ENCODE measurements around the gene TPST2.

TPST2 gene

DNA sequence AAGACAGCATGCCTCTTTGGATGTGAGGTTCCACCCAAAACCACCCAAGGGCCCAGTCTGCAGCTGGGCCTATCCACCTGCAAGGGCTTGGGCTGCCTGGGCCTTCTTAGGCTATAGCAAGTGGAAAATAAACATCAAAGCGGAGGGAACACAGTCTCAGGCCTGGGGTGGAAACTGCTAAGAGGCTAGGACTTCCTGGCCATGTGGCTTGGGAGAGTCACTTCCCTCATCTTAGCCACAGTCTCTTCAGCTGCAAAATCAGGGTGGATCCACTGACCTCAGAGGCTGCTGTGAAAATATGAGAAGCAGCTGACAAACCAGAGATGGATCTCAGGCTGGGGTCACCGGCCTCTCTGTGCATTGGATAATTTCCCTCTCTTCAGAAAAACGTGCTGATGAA, 47.1 kb downstream of the TPST2 start:
- Histone ChIP-seq H3K79me1 (ENCODE audit: low read length) (no peaks in the 10 kb centered on the region), H3K27me3 (ENCODE audit: insufficient read depth, low read length) (no peaks in the 10 kb centered on the region), H3K4me2 (ENCODE audit: low read length) (no peak overlapping the region), H2AK5ac (ENCODE audit: low read length) (no peak overlapping the region), H3K18ac (ENCODE audit: low read length) (no peak overlapping the region), H3K9me3 (ENCODE audit: insufficient read depth, low read depth, low read length) (peaks cover 2% of the 10 kb centered on the region), H3K4me3 (ENCODE audit: low read depth, low read length) (no peak overlapping the region), H3K4me1 (ENCODE audit: control insufficient read depth in 1 of 2, insufficient read depth in 2 of 2, low read length in 2 of 2) (no peaks in the 10 kb centered on the region), H2AFZ (ENCODE audit: insufficient read depth, low read length, poor library complexity) (no peak overlapping the region), H3K79me2 (ENCODE audit: control insufficient read depth, insufficient read depth, low read length, poor library complexity) (no peaks in the 10 kb centered on the region), H3K14ac (ENCODE audit: low read length) (no peak overlapping the region), H4K12ac (ENCODE audit: low read depth, low read length) (no peak overlapping the region), H4K91ac (ENCODE audit: low read depth, low read length) (no peak overlapping the region), H4K8ac (ENCODE audit: low read depth, low read length) (no peak overlapping the region), H3K4ac (ENCODE audit: low read depth, low read length) (no peak overlapping the region), H3K23ac (ENCODE audit: low read length) (no peak overlapping the region), H2BK5ac (ENCODE audit: low read depth, low read length, poor library complexity) (no peak overlapping the region), H2BK12ac (ENCODE audit: low read length) (no peak overlapping the region), H3K36me3 (ENCODE audit: control insufficient read depth in 1 of 2, insufficient read depth in 2 of 2, low read length in 2 of 2) (peaks cover 26 to 29% of the 10 kb centered on the region in 2 experiments), H2BK120ac (ENCODE audit: insufficient read depth, low read length, poor library complexity) (no peak overlapping the region), H3K9ac (ENCODE audit: low read length) (no peak overlapping the region), H3K27ac (ENCODE audit: low read depth, low read length) (no peak overlapping the region)
- no CpG with 5 or more reads among the region's 3 CpGs for WGBS (ENCODE audit: extremely low coverage, insufficient coverage, insufficient read length)
- no peak for DNase-seq

DNA sequence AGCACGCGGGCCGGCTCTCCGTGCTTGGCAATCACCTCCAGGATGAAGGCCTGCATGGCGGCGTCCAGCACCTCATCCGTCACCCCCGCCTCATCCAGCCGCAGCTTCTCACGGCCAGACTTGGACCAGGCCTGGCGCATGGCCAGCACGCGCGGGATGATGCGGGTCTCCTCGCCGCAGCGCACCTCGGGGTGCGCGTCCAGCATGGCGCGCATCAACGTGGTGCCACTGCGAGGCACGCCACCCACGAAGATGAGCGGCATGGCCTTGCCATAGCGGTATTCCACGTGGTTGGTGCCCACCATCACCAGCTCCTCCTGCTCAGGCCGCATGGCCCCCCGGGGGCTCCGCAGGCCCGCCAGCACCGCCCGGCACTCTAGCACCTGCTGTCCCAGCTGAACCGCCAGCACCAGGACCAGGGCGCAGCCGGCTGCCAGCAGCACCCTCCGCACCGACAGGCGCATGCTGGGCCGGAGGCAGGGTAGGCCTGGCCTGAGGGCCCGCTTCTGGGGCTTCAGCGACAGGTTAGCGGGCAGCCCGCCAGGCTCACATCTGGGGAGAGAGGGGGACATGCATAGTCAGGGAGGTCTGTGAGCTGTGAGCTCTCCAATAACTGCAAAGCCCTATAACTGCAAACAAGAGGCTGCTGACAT, 48.6 kb downstream of the TPST2 start:
- no peak for DNase-seq
- peaks cover 2% of the 10 kb centered on the region for H3K9me3 ChIP-seq (ENCODE audit: insufficient read depth, low read depth, low read length)

DNA sequence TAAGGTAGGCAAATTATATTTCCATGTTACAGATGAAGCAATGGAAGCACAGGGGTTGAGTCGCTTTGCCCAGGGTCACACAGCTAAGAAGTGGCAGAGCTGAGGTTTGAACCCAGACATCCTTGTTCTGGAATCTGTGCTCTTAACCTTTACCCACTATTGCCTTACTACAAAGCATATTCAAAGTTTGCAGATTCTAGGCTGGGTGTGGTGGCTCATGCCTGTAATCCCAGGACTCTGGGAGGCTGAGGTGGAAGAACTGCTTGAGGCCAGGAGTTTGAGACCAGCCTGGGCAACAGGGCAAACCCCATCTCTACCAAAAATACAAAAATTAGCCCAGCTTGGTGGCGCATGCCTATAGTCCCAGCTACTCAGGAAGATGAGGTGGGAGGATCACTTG, 49.8 kb downstream of the TPST2 start:
- Histone ChIP-seq H2AFZ (ENCODE audit: insufficient read depth, low read length, poor library complexity) (no peak overlapping the region), H3K79me1 (ENCODE audit: low read length) (no peaks in the 10 kb centered on the region), H3K4me2 (ENCODE audit: low read length) (no peak overlapping the region), H3K4me1 (ENCODE audit: control insufficient read depth in 1 of 2, insufficient read depth in 2 of 2, low read length in 2 of 2) (no peaks in the 10 kb centered on the region), H3K79me2 (ENCODE audit: control insufficient read depth, insufficient read depth, low read length, poor library complexity) (no peaks in the 10 kb centered on the region), H3K36me3 (ENCODE audit: control insufficient read depth in 1 of 2, insufficient read depth in 2 of 2, low read length in 2 of 2) (peaks cover 29 to 36% of the 10 kb centered on the region in 2 experiments), H2BK120ac (ENCODE audit: insufficient read depth, low read length, poor library complexity) (no peak overlapping the region), H4K12ac (ENCODE audit: low read depth, low read length) (no peak overlapping the region), H3K4ac (ENCODE audit: low read depth, low read length) (no peak overlapping the region), H3K9ac (ENCODE audit: low read length) (no peak overlapping the region), H2BK5ac (ENCODE audit: low read depth, low read length, poor library complexity) (no peak overlapping the region), H2BK12ac (ENCODE audit: low read length) (no peak overlapping the region), H2AK5ac (ENCODE audit: low read length) (no peak overlapping the region), H3K4me3 (ENCODE audit: low read depth, low read length) (no peak overlapping the region), H3K27ac (ENCODE audit: low read depth, low read length) (no peak overlapping the region), H4K91ac (ENCODE audit: low read depth, low read length) (no peak overlapping the region), H3K9me3 (ENCODE audit: insufficient read depth, low read depth, low read length) (peaks cover 2% of the 10 kb centered on the region), H3K27me3 (ENCODE audit: insufficient read depth, low read length) (no peaks in the 10 kb centered on the region), H3K23ac (ENCODE audit: low read length) (no peak overlapping the region), H4K8ac (ENCODE audit: low read depth, low read length) (no peak overlapping the region), H3K18ac (ENCODE audit: low read length) (no peak overlapping the region), H3K14ac (ENCODE audit: low read length) (no peak overlapping the region)
- no CpG with 5 or more reads among the region's 2 CpGs for WGBS (ENCODE audit: extremely low coverage, insufficient coverage, insufficient read length)
- DNase-seq, result no peak

More for the DNA sequence above, 48.6 kb downstream of the TPST2 start:
- no peak overlapping the region for H3K23ac ChIP-seq (ENCODE audit: low read length)
- no peak overlapping the region for H4K91ac ChIP-seq (ENCODE audit: low read depth, low read length)
- no peaks in the 10 kb centered on the region for H3K4me1 ChIP-seq (ENCODE audit: control insufficient read depth in 1 of 2, insufficient read depth in 2 of 2, low read length in 2 of 2)
- H3K36me3 ChIP-seq (ENCODE audit: control insufficient read depth in 1 of 2, insufficient read depth in 2 of 2, low read length in 2 of 2), result peaks cover 27 to 29% of the 10 kb centered on the region in 2 experiments
- H3K9ac ChIP-seq (ENCODE audit: low read length), result no peak overlapping the region
- H2BK5ac ChIP-seq (ENCODE audit: low read depth, low read length, poor library complexity), result no peak overlapping the region
- no peak overlapping the region for H2BK120ac ChIP-seq (ENCODE audit: insufficient read depth, low read length, poor library complexity)
- no peak overlapping the region for H3K14ac ChIP-seq (ENCODE audit: low read length)
- no peak overlapping the region for H2BK12ac ChIP-seq (ENCODE audit: low read length)
- no peaks in the 10 kb centered on the region for H3K79me2 ChIP-seq (ENCODE audit: control insufficient read depth, insufficient read depth, low read length, poor library complexity)
- no peak overlapping the region for H3K27ac ChIP-seq (ENCODE audit: low read depth, low read length)
- no peak overlapping the region for H4K12ac ChIP-seq (ENCODE audit: low read depth, low read length)
- H3K4me2 ChIP-seq (ENCODE audit: low read length), result no peak overlapping the region
- no CpG with 5 or more reads among the region's 47 CpGs for WGBS (ENCODE audit: extremely low coverage, insufficient coverage, insufficient read length)
- peak overlapping the region; percentile 64 for H3K4me3 ChIP-seq (ENCODE audit: low read depth, low read length)
- H3K27me3 ChIP-seq (ENCODE audit: insufficient read depth, low read length), result no peaks in the 10 kb centered on the region
- no peak overlapping the region for H4K8ac ChIP-seq (ENCODE audit: low read depth, low read length)
- no peaks in the 10 kb centered on the region for H3K79me1 ChIP-seq (ENCODE audit: low read length)
- H2AK5ac ChIP-seq (ENCODE audit: low read length), result no peak overlapping the region
- no peak overlapping the region for H3K4ac ChIP-seq (ENCODE audit: low read depth, low read length)
- H2AFZ ChIP-seq (ENCODE audit: insufficient read depth, low read length, poor library complexity), result no peak overlapping the region
- no peak overlapping the region for H3K18ac ChIP-seq (ENCODE audit: low read length)

DNA sequence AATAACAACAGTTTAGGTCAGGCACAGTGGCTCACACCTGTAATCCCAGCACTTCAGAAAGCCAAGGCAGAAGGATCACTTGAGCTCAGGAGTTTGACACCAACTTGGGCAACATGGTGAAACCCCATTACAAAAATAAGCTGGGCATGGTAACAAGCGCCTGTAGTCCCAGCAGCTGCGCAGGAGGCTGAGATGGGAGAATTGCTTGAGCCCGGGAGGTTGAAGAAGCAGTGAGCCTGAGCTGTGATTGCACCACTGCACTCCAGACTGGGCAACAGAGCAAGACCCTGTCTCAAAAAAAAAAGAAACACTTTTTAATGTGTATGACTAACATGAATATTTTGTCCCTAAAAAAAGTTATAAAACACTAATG, 53.2 kb downstream of the TPST2 start:
- no peak overlapping the region for H3K4ac ChIP-seq (ENCODE audit: low read depth, low read length)
- no peak overlapping the region for H3K18ac ChIP-seq (ENCODE audit: low read length)
- no peaks in the 10 kb centered on the region for H3K27me3 ChIP-seq (ENCODE audit: insufficient read depth, low read length)
- H3K36me3 ChIP-seq (ENCODE audit: control insufficient read depth in 1 of 2, insufficient read depth in 2 of 2, low read length in 2 of 2), result peaks cover 25 to 32% of the 10 kb centered on the region in 2 experiments
- no peak overlapping the region for H3K4me2 ChIP-seq (ENCODE audit: low read length)
- H3K79me1 ChIP-seq (ENCODE audit: low read length), result no peaks in the 10 kb centered on the region
- no CpG with 5 or more reads among the region's 3 CpGs for WGBS (ENCODE audit: extremely low coverage, insufficient coverage, insufficient read length)
- H3K27ac ChIP-seq (ENCODE audit: low read depth, low read length), result no peak overlapping the region
- no peak overlapping the region for H2BK5ac ChIP-seq (ENCODE audit: low read depth, low read length, poor library complexity)
- H2AK5ac ChIP-seq (ENCODE audit: low read length), result no peak overlapping the region
- no peak overlapping the region for H3K14ac ChIP-seq (ENCODE audit: low read length)
- no peaks in the 10 kb centered on the region for H3K79me2 ChIP-seq (ENCODE audit: control insufficient read depth, insufficient read depth, low read length, poor library complexity)
- no peak overlapping the region for H4K8ac ChIP-seq (ENCODE audit: low read depth, low read length)
- H3K4me3 ChIP-seq (ENCODE audit: low read depth, low read length), result no peak overlapping the region
- H3K9ac ChIP-seq (ENCODE audit: low read length), result no peak overlapping the region
- H3K9me3 ChIP-seq (ENCODE audit: insufficient read depth, low read depth, low read length), result peaks cover 2% of the 10 kb centered on the region
- H3K23ac ChIP-seq (ENCODE audit: low read length), result no peak overlapping the region
- H3K4me1 ChIP-seq (ENCODE audit: control insufficient read depth in 1 of 2, insufficient read depth in 2 of 2, low read length in 2 of 2), result peaks cover 3% of the 10 kb centered on the region in 2 experiments
- H2BK120ac ChIP-seq (ENCODE audit: insufficient read depth, low read length, poor library complexity), result no peak overlapping the region
- H2BK12ac ChIP-seq (ENCODE audit: low read length), result no peak overlapping the region
- no peak for DNase-seq
- H4K91ac ChIP-seq (ENCODE audit: low read depth, low read length), result no peak overlapping the region
- H2AFZ ChIP-seq (ENCODE audit: insufficient read depth, low read length, poor library complexity), result no peak overlapping the region
- no peak overlapping the region for H4K12ac ChIP-seq (ENCODE audit: low read depth, low read length)

Data from trophoblast cell (in vitro differentiated cells and primary cell).